ENCODE data around the gene ARHGEF12. TPM values are rescaled to one million over a fixed set of nuclear protein-coding genes. Genes with fewer than 3 reads are reported as not detected.

The ARHGEF12 gene
- polyA plus RNA-seq, 3 donors, result 0.25 to 0.87 (median 0.27) TPM

DNA sequence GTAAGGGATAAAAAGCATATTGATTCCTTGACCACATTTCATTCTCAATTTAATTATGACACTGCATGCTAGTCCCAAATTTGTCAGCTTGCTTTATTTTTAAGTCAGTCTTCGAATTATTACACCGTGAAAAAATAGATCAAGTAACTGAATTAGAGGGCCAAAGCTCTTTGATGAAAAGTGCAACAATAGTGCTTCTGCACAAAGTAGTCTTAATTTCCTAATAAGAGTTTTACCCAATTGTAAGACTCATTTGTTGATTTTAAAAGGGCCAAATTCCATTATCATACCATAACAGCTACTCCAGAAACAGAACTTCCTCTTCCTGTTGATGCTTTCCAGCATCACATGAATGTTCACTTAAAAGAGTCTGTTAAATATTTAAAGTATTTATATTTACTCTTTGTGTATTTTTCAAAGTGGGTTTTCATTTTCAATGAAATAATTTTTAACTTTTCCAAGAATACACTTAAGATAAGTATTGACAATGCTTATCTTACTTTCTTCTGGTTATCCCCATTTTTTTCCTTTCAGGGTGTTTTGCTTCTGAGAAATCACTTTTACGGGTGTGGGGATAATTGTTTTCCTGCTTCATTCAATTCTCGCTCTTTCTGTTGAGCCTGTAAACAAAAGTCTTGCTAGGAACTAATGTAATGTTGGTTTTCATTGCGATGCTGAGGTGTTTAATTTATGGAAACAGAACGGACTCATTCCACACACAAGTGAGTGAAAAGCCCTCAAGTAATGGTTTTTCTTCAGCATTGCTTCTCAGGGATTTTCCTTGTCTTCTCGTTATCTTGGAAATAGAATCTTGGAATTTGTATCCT, 2.1 kb downstream of the ARHGEF12 start:
- peaks cover 3 to 29% (median 18%) of the 10 kb centered on the region in 7 donors for H3K9me3 Mint-ChIP-seq
- H3K4me2 ChIP-seq (replicated peaks; ENCODE audit: extremely low read depth, low read length, poor library complexity, severe bottlenecking), result no peak overlapping the region
- H3K4me3 Mint-ChIP-seq, result peak overlapping the region; percentile 3 to 92
- no peak for DNase-seq
- TF ChIP-seq, protein P1, sequence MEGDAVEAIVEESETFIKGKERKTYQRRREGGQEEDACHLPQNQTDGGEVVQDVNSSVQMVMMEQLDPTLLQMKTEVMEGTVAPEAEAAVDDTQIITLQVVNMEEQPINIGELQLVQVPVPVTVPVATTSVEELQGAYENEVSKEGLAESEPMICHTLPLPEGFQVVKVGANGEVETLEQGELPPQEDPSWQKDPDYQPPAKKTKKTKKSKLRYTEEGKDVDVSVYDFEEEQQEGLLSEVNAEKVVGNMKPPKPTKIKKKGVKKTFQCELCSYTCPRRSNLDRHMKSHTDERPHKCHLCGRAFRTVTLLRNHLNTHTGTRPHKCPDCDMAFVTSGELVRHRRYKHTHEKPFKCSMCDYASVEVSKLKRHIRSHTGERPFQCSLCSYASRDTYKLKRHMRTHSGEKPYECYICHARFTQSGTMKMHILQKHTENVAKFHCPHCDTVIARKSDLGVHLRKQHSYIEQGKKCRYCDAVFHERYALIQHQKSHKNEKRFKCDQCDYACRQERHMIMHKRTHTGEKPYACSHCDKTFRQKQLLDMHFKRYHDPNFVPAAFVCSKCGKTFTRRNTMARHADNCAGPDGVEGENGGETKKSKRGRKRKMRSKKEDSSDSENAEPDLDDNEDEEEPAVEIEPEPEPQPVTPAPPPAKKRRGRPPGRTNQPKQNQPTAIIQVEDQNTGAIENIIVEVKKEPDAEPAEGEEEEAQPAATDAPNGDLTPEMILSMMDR (IDR thresholded peaks at IDR 0.05), result no peak
- no peaks in the 10 kb centered on the region for H3K36me3 ChIP-seq (replicated peaks in 1 of 2; ENCODE audit: control insufficient read depth in 1 of 2, insufficient read depth in 2 of 2, low read length in 2 of 2)
- H3K4me1 Mint-ChIP-seq, result peaks cover 19% of the 10 kb centered on the region
- no CpG with 5 or more reads among the region's 7 CpGs for WGBS (ENCODE audit: insufficient coverage)
- H3K4me1 ChIP-seq (ENCODE audit: control insufficient read depth in 1 of 2, insufficient read depth in 2 of 2, low read length in 2 of 2), result peaks cover 26% of the 10 kb centered on the region in 2 donors
- no peak overlapping the region for H3K4me3 ChIP-seq (replicated peaks in 1 of 3; ENCODE audit: low read depth in 2 of 3, low read length in 3 of 3)
- H3K36me3 Mint-ChIP-seq, result peaks cover 7 to 9% of the 10 kb centered on the region in 2 donors
- peaks cover 1% of the 10 kb centered on the region for H4K20me1 ChIP-seq (ENCODE audit: insufficient read depth, low read length)
- H3K27ac Mint-ChIP-seq, result no peak overlapping the region
- no peak overlapping the region for H3K27ac ChIP-seq (ENCODE audit: low read depth in 1 of 2, low read length in 2 of 2)
- no peaks in the 10 kb centered on the region for H3K79me2 ChIP-seq (ENCODE audit: insufficient read depth, low read length)
- peaks cover 87 to 92% of the 10 kb centered on the region in 2 donors for H3K27me3 ChIP-seq (ENCODE audit: control insufficient read depth in 2 of 2, insufficient read depth in 2 of 2, low read length in 2 of 2)
- no peak overlapping the region for H3K9ac ChIP-seq (ENCODE audit: insufficient read depth, low read length, poor library complexity, severe bottlenecking)
- no peak overlapping the region for H2AFZ ChIP-seq (ENCODE audit: insufficient read depth, low read depth, low read length, poor library complexity, severe bottlenecking)
- H3K27me3 Mint-ChIP-seq (ENCODE audit: low read depth in 3 of 3), result peaks cover 76 to 90% (median 82%) of the 10 kb centered on the region in 3 donors
- intact Hi-C loops (cut with micrococcal nuclease), result no loop called here
- H3K9me3 ChIP-seq (replicated peaks in 1 of 2; ENCODE audit: control insufficient read depth in 1 of 2, insufficient read depth in 1 of 2, low read length in 2 of 2), result peaks cover 7 to 55% of the 10 kb centered on the region in 2 donors

- WGBS (ENCODE audit: insufficient coverage), result 28% methylated on average over 1 of the region's 6 CpGs
- peaks cover 7 to 9% of the 10 kb centered on the region in 2 donors for H3K36me3 Mint-ChIP-seq
- Histone ChIP-seq H3K4me3 (replicated peaks in 1 of 3; ENCODE audit: low read depth in 2 of 3, low read length in 3 of 3) (no peak overlapping the region), H3K27ac (ENCODE audit: low read depth in 1 of 2, low read length in 2 of 2) (no peak overlapping the region), H3K27me3 (ENCODE audit: control insufficient read depth in 2 of 2, insufficient read depth in 2 of 2, low read length in 2 of 2) (peaks cover 87 to 92% of the 10 kb centered on the region in 2 donors), H2AFZ (ENCODE audit: insufficient read depth, low read depth, low read length, poor library complexity, severe bottlenecking) (no peak overlapping the region), H3K9me3 (replicated peaks in 1 of 2; ENCODE audit: control insufficient read depth in 1 of 2, insufficient read depth in 1 of 2, low read length in 2 of 2) (peaks cover 7 to 53% of the 10 kb centered on the region in 2 donors), H3K4me1 (ENCODE audit: control insufficient read depth in 1 of 2, insufficient read depth in 2 of 2, low read length in 2 of 2) (peaks cover 32% of the 10 kb centered on the region in 2 donors), H3K9ac (ENCODE audit: insufficient read depth, low read length, poor library complexity, severe bottlenecking) (no peak overlapping the region), H3K36me3 (replicated peaks in 1 of 2; ENCODE audit: control insufficient read depth in 1 of 2, insufficient read depth in 2 of 2, low read length in 2 of 2) (no peaks in the 10 kb centered on the region), H3K79me2 (ENCODE audit: insufficient read depth, low read length) (no peaks in the 10 kb centered on the region), H4K20me1 (ENCODE audit: insufficient read depth, low read length) (peaks cover 5% of the 10 kb centered on the region), H3K4me2 (replicated peaks; ENCODE audit: extremely low read depth, low read length, poor library complexity, severe bottlenecking) (no peak overlapping the region)
- intact Hi-C loops (cut with micrococcal nuclease), result no loop called here
- peaks cover 3 to 29% (median 18%) of the 10 kb centered on the region in 7 donors for H3K9me3 Mint-ChIP-seq
- H3K4me3 Mint-ChIP-seq, result peak overlapping the region in 1 of 2 donors; percentile 85
- peaks cover 75 to 91% (median 82%) of the 10 kb centered on the region in 3 donors for H3K27me3 Mint-ChIP-seq (ENCODE audit: low read depth in 3 of 3)
- no peak overlapping the region for H3K27ac Mint-ChIP-seq
- no peak for DNase-seq
- peaks cover 22% of the 10 kb centered on the region for H3K4me1 Mint-ChIP-seq
- TF ChIP-seq, protein P1 (IDR thresholded peaks at IDR 0.05), result no peak
Observed at GRCh38 chr11:120339394-120339890, 3.2 kb downstream of the ARHGEF12 start.
